Measurements from ENCODE around the gene PXMP2.
"Not testable (repeated sequence)": the region's sequence is repeated elsewhere in the genome, so short reads cannot be mapped to it uniquely, and the experiment has no call there.

PXMP2 gene

DNA sequence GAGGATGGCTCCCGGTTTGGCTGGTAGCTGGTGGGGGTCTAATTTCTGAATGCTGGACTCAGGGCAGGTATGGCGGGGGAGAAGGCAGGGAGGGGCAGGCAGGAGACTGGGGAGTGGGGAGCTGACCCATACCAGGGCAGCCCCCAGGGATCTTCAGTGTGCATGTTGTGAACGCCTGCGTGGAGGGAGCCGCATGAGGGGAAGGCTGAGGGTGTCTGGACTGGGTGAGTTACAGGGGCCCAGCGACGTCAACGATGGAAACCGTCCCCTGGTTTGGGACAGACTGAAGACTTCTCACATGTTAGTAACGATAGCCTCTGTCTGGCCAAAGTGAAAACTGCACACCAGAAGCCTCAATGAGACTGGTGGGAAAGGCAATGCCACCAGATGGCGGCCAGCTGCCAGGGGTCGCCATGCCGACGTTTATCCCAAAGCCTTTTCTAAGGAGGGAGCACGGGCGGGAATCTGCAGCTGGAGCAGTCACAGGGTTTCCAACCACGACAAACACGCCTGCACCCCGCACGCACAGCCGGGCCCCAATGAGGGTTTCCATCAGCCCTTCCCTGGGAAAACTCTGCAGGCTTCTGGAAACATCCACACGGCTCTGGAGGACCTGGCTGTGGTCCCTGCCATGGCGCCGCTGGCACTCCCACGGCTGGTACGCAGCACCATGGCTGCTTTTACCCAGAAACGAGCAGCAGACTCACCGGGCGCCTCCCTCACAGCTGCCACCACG is 37.3 kb downstream of the PXMP2 start:
- no peak for DNase-seq

DNA sequence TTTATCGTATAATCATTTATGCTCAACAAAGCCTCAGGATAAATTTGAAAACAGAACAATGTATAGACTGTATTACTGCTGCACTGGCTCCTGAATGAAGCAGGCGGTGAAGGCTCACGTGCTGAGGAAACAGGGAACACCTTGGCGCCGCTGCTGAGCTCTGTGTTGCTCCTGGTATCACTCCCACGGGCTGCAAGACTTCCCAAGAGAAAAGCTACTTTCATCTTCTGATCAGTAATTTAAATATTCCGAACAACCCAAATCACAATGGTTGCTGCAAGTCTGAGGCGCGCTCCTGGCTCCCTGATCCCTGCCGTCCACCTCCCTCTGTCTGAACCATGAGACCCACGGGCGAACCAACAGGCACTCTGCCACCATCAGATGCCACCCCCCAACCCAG is 39.0 kb downstream of the PXMP2 start:
- DNase-seq = no peak

DNA sequence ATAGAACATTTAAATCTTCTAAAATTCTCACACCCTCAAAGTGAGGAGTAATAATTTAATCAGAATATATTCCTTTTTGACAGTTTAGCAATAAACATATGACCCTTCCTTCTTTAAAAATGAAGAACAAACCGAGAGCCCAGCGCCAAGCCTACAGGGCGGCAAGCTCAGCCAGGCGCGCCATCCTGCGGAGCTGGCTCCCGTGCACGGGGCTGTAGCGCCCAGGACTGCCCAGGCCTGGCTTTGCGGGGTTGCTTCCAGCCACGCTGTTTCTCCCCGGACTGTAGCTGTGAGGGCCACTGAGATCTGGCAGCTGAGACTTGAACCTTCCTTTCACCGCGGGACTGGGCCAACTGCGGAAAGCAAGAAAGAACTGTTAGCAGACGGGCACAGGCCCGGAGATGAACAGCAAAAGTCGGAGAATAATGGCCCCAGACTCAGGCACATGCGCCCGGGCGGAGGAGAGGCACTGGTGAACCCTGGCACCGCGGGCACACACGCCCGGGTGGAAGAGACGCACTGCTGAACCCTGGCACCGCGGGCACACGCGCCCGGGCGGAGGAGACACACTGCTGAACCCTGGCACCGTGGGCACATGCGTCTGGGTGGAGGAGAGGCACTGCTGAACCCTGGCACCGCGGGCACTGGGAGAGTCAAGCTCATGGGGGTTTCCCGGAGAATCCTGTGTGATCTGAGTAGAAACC is 39.9 kb downstream of the PXMP2 start:
- no peak for DNase-seq

DNA sequence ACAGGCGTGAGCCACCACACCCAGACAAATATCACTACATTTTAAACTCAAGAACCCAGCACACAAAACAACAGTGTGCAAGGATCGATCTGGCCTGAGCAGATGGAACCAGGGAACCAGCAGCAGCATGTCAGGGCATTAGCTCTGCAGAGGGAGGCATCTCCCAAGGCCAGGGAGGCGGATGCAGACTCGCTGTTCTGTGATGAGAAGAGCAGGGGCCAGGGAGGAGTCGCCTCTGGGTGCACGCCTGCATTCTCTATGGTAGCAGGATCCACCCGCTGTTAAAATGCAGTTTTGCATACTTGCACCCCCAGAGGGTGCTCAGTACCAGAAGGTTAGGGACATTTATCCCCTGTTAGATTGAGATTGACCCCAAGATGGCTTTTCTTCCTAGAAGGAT is 41.1 kb downstream of the PXMP2 start:
- no peak for DNase-seq

DNA sequence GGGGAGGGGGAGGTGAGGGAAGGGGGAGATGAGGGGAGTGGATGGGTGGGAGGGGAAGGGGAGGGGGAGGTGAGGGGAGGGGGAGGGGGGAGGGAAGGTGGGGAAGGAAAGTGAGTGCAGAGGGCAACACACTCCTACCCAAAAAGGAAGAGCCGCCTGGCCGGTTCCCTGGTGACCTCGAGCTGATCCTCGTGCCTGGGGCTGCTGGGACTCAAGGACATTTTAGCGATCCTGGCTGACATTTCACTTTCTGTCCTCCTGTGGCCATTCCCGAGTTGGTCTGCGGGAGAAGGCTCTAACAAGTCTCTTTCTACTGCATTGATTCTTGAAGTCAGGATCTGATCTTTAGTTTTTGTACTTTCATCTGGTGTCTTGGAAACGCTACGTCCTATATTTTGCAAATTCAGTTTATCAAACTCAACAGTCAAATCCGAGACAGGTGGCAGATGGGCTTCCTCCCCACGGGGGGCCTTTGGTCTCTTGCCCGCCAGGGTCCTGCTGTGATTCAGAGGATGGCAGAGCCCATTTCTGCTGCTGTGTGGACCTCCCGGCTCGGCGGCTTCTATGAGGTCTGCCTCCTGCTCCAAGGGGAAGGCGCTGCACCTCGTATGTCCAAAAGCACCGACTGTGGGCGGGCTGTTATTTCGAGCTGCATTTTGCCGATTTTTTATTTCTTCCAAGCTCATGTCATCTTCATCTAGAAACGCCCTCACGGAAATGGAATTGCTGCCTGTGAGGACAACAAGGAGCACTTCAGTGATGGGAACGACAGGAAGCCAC is 42.3 kb downstream of the PXMP2 start:
- no peak for DNase-seq

DNA sequence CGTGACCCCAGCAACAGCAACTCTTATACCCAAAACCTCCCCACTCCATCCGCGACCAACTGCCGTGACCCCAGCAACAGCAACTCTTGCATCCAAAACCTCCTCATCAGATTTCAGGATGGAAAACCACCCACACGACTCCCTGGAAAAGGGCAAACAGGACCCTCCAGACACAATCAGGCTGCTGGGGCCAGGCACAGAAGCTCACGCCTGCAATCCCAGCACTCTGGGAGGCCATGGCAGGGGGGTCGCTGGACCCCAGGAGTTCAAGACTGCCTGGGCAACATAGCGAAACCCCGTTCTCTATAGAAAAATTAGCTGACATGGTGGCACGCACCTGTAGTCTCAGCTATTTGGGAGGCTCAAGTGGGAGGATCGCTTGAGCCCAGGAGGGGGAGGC is 43.0 kb downstream of the PXMP2 start:
- no peak for DNase-seq

DNA sequence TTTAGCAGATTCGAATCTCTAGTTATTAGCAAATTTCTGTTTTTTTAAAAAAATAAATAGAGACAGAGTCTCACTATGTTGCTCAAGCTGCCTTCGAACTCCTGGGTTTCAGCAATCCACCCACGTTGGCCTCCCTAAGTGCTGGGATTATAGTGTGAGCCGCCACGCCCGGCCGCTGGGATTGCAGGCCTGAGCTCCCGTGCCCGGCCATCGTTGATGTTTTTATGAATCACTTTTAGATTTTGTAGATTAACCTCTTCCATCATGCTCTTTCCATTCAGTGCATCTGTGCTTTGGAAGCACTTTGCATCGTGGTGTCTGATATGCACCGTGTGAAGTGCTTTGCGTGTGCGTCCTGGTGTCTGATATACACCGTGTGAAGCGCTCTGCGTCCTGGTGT is 44.2 kb downstream of the PXMP2 start:
- no peak for DNase-seq

DNA sequence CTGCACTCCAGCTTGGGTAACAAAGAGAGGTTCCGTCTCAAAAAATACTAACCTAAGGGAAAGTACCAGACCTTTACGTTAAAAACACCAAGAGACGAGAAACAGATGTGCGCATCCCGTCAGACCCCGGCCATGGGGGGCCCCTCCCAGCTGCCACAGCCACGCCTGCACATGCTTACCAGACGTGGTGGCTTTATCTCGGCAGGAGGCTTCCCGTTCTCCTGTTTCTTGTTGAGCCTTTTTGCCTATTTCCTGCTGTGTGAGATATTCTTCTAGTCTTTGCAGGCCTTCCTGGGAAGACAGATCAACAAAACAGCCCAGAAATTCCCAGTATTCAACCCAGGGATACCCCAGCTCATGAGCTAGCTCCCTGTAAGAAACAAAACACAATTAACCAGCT is 46.8 kb downstream of the PXMP2 start:
- DNase-seq = no peak

DNA sequence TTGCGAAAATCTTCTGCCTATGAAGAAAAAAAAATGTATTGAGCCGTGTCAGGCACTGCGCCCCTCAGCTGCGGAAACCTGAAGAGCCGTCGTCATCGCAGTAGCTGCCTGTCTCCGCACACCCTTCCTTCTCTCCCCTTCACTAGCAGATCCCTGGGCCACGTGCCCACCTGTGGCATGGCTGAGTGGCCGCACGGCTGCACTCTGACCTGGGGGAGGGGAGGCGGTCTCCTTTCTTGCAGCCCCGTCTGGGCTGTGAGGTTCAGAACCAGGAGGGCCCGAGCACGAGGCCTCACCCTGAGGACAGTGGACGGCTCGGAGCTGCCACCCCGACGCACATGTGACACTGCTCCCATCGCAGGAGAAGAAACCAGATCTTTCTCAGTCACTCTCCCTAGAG is 48.1 kb downstream of the PXMP2 start:
- no peak for DNase-seq

DNA sequence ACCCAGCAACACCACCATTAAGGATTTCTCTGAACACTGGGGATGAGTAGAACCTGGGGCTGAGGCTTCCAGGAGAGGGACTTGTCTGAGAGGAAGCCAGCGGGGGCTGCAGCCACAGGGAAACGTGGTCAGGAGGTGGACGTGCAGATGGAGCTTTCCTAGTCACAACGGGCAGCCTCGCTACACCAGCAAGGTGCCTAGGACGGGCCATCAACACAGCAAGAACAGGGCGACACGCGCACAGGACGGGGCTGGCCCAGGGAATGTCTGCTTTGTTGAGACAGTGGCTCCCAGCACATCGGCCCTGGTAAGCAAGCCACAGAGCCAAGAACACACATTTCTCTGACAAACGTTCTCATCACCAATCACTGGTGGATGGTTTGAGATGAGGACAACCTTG is 49.0 kb downstream of the PXMP2 start:
- DNase-seq = no peak

DNA sequence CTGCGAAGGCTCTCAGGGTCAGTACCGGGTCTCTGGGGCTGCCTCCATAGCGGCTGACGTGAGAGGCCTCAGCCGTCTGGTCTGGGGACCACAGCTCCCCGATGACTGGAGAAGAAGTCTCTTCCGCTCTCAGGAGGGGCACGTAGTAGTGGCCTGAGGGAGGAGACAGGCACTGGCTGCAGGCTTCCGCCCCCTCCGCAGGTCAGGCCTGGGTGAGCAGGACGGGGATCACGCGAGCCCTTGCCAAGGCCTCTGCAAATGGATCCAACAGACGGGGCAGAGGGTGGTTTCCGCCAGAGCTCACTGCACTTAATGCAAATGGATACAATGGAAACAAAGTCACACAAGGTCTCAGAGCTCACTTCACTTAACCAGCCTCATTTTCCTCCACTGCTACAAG is 49.5 kb downstream of the PXMP2 start:
- no peak for DNase-seq

DNA sequence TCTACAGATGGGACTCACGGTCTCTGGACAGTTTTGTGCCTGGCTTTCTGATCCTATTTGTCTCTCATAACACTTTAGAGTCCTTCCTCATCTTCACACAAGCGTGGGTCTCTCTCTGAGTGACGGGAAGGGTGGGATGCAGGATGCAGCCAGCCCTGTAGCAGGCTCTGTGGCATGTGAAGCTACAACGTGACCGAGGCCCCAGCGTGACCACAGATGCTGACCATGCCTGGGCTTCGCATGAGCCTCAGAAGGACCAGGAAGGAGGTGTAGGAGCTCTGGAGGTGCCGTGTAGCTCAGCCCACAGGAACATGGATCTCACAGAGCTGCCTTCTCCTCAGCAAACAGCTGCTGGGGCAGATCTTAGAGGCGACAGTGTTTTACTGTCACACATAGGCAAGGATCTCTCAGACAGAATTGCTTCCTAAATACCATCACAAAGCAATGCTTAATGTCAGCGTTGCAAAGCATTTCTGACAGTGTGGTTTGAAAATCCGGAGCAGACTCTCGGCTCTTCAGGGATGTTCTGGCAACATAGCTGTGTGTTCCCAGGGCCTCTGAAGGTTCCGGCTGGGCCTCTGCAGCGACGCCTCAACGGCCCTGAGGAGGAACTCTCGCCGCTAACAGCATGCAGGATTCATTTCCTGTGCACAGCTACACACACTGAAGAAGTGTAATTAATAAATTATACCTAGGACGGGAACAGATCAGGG is 52.4 kb downstream of the PXMP2 start:
- no peak for DNase-seq

DNA sequence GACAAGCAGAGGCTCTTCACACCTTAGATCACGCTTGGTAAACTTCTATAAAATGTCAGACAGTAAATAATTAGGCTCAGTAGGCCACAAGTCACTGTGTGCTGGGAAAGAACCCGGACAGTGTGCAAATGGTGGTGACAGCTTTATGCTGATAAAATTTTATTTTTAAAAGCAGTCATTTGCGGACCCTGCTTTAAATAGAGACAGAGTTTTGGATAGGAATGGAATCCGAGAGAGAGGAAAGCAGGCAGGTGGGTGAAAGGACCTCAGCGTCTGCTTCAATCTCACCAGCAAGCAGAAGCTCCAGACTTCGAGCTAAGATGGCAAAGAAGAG is 52.9 kb downstream of the PXMP2 start:
- DNase-seq = no peak

DNA sequence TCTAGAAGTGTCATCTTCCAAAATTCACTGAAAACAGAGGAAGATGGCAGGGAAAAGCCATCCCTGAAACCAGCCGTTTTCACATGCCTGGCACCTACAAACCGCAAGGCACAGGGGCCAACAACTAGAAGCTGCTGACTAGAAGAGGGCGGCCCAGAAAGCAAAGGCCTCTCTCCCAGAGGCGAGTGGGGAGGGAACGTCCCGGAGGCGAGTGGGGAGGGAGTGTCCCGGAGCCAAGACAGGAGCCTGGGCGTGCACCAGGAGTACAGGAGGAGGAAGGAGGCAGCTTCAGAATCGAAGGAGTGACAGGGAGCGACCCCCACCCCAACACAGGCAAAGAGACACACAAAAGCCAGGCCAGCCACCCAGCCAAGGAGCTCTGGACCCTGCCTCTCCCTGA is 53.3 kb downstream of the PXMP2 start:
- no peak for DNase-seq

DNA sequence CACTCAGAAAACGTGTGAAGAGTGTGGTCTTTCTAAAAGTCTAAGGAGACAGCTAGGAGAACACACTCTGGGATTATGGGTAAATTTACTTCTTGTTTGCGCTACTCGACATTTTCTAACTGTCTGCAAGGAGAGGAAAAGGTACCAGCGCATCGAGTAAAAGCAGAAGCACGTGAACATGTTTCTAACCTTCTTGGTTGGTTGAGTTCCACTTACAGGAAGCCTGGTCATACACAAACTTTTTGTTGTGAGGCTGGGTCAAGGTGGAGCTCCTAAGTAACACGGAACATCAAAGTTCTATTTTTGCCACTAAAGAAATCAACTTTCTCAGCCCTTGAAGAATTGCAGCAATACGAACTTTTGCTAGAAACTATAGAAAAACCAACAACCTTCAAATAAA is 54.2 kb downstream of the PXMP2 start:
- DNase-seq = no peak

DNA sequence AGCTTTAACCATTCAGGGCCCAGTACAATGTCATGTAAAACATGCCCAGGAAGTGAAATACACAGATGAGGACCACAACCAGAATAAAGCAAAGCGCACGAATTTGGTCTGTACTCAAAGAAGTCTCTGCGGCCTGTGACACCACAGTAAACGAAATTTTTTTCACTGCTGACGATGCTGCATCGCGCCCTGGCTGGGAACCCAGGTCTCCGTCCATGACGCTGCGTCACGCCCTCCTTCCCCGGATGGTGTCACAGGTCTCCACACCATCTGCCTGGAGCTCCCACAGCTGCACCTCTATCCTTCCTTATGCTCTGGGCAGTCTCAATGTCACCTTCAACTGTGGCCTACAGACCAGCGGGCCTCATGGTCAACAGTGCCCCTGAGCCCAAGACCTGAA is 56.4 kb downstream of the PXMP2 start:
- DNase-seq = no peak

DNA sequence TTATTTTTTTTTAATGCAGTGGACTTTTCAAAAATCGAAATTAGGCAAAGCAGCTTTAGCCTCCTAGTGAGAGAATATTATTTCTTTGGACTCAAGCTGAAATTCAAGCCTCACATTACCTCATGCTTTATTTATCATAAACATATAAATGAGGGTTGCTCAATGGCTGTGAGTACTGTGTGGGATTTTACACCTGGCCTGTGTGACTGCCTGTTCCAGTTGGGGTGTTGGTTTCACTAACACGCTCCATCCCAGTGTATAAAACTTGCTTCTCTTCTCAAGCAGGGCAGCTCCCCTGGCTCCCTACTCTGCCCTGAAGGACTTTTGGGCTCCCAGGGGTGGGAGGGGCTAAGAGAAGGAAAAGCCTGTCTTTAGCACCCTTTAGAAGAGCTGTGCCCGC is 59.2 kb downstream of the PXMP2 start:
- no peak for DNase-seq

DNA sequence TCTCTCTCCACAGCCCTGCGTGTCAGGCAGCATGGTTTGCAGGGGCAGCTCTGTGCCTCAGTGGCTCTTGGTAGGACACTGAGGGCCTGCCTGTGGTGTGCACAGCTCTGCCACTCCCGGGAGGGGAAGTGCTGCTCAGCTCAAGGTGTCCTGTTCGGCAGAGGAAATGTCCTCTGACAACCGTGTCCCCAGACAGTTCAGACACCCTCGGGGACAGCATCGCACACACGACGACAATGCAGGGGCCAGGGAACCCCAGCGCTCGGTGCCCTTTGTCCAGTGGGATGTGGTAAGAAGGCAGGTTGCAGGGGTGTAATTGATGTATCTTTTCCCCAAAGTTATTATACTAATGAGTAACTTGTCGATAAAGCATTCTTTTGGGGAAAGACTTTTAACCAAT is 60.0 kb downstream of the PXMP2 start:
- no peak for DNase-seq

DNA sequence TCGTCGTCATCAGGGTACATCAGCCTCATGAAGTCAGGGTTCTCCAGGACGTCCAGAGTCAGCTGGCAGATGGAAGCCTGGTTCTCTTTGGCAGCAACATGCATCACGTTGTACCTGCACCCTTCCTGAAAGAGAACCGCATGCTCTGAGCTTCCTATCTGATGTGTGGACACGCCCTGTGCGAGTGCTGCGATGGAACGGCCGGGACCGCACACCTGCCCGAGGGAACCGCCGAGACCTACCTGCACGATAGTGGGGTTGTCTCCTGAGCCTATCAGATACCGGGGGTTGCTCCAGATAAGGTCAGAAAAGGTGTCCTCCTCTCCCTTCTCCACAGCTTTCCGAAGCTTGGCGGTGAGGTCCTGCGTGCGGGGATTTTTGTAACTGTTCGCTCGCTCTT is 60.5 kb downstream of the PXMP2 start:
- DNase-seq = no peak

DNA sequence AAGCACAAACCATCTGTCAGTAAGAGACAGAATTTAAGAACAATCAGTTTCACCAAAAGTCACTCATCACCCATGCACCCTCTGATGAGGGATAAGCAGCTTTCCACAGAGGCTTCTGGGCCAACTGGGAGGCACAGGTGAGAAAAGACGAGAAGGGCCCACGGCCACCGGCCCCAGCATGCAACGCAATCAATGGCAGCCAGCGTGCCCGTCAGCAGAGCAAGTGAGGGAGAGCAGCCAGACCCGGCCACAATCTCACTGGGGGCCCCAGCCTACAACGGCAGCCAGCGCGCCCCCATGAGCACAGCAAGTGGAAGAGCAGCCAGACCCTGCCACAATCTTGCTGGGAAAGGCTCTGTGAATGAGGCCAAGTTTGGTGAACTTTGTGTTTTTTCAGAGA is 60.9 kb downstream of the PXMP2 start:
- no peak for DNase-seq

DNA sequence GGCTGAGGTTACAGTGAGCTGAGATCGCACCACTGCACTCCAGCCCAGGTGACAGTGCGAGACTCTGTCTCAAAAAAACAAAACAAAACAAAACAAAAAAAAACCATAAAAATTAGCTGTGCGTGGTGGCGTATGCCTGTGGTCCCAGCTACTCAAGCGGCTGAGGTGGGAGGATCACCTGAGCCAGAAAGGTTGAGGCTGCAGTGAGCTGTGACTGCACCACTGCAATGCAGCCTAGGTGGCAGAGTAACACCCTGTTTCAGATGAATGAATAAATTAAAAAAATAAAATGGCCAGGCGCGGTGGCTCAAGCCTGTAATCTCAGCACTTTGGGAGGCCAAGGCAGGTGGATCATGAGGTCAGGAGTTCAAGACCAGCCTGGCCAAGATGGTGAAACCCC is 66.3 kb downstream of the PXMP2 start:
- not testable (repeated sequence) for DNase-seq

DNA sequence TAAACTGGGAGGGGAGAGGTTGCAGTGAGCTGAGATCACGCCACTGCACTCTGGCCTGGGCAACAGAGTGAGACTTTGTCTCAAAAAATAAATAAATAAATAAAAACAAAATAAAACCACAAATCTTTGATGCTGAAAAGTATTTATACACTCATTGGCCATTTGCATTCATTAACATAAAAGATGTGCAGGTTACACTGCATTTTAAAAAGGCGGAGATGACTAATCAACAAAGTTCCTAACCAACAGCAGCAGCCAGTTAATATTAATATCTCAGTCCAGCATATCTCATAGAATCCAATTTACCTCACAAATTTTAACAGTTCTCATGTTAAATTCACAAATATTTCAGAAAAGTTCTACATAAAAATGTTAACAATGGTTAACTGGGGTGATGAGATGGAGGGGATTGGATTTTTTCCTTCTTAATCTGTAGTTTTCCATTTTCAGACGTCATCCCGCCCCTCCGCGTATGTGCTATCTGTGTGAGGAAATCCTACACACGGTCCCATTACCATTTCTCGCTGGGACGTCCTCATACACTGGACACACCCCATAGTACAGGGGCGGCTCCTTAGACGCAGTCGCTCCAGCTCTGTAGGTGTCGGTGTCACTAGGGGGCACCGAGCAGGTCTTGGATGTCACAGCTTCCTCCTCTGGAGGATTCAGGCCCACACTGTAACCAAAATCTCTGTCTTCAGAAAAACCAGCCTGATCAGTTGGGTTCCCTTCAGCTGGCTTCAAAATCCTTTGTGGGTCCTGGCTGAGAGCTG is 67.0 kb downstream of the PXMP2 start:
- DNase-seq = no peak

All from activated naive CD4-positive, alpha-beta T cell (primary cell).